Ovary (tissue), 9 donors: ENCODE data around the gene TOM1L2. TPM values are rescaled to one million over a fixed set of nuclear protein-coding genes. Genes with fewer than 3 reads are reported as not detected.

Experiments used
- DNase-seq, 5 donors: peaks; one replicate each; pipeline ENCODE4 v3.0.0-alpha.2; 2019 to 2020
- H3K27ac ChIP-seq, 2 donors: fragments of 200-600 bp; one replicate each; pipeline versions ENCODE4 v1.5.1 to v1.8.0; 2019 to 2022
- H3K27me3 ChIP-seq: fragments of 200-600 bp; one replicate; pipeline ENCODE4 v1.8.0; 2022
- H3K36me3 ChIP-seq: fragments of 200-600 bp; sonication (generic); one replicate; pipeline ENCODE4 v1.5.1; 2019
- H3K4me1 ChIP-seq: one replicate; pipeline ENCODE4 v1.8.1; 2013; ENCODE audit warnings: mild to moderate bottlenecking, moderate library complexity; ENCODE audit not compliant: insufficient read depth
- H3K4me3 ChIP-seq: fragments of 200-600 bp; sonication (generic); one replicate; pipeline ENCODE4 v1.5.1; 2017
- H3K9me3 ChIP-seq, 2 donors: fragments of 200-600 bp in 1 of 2; sonication (generic) in 1 of 2; one replicate each; pipeline versions ENCODE4 v1.5.1 to v1.8.1; 2013 to 2019; ENCODE audit warnings: mild to moderate bottlenecking in 1 of 2, moderate library complexity in 1 of 2
- CTCF ChIP-seq, 3 donors: fragments of 450-650 bp in 2 of 3; fragments of 200-600 bp in 1 of 3; IDR thresholded peaks; one replicate each; pipeline versions ENCODE4 v1.5.1 to v1.8.0; 2016 to 2022; ENCODE audit warnings: antibody characterized with exemption in 3 of 3, mild to moderate bottlenecking in 1 of 3
- EP300 ChIP-seq: sonication (generic); formaldehyde crosslinking; IDR thresholded peaks from one replicate; pipeline ENCODE4 v1.6.1; 2017; ENCODE audit warnings: antibody characterized with exemption
- POLR2A ChIP-seq: fragments of 450-650 bp; IDR thresholded peaks from one replicate; pipeline ENCODE4 v1.6.1; 2017; ENCODE audit warnings: antibody characterized with exemption, mild to moderate bottlenecking, moderate library complexity
- WGBS, 3 donors: extraction: QIAGEN DNeasy Blood & Tissue Kit in 1 of 3; methylation state at CpG; one replicate each; pipeline versions ENCODE4 v1.1.5 to v1.1.7; 2013 to 2017; 5-methylcytosine and 5-hydroxymethylcytosine counted together
- intact Hi-C, 4 donors: fragments of 100-400 bp; cut with DNase I; formaldehyde crosslinking; loops; one replicate each; pipeline versions ENCODE4 v1.11.0 to v1.15.1; 2022 to 2023
- polyA plus RNA-seq, 2 donors: library from polyadenylated mRNA; stranded (reverse); fragments of 200-250 nt in 1 of 2; fragments of 350-450 nt in 1 of 2; fragmentation: Illumina TruSeq in 1 of 2; extraction: RNeasy Lipid Tissue Mini Kit (QIAGEN cat#74804) in 1 of 2; gene quantifications; one replicate each; pipeline ENCODE4 v1.2.3, GENCODE V29; 2013 to 2014
- total RNA-seq, 7 donors: library from RNA; depleted of rRNA in 2 of 7; stranded (reverse); fragments of >200 nt in 2 of 7; fragmentation: NEBNext Ultra II Directional in 3 of 7; extraction: Animal tissue kit (Norgen Biotek cat#: 25700) in 3 of 7; gene quantifications; one replicate each; pipeline versions ENCODE4 v1.1.0 to v1.2.4, GENCODE V29; 2016 to 2023
- donor health status: DM: no; HTN: no; CAD: no; lungs with moderate emphysema.
- donor health status: DM: no; HTN: no; CAD: no.
- donor health status: Bipolar disorder and iron deficiency.
- donor health status: DM: yes; HTN: yes; CAD: no.
- donor health status: DM: no; HTN: no; CAD: no.
- donor health status: DM: yes; HTN: yes; CAD: no.

TOM1L2 gene
- total and polyA plus RNA-seq, 9 donors, result 25.6 to 62.5 (median 45.9) TPM

DNA sequence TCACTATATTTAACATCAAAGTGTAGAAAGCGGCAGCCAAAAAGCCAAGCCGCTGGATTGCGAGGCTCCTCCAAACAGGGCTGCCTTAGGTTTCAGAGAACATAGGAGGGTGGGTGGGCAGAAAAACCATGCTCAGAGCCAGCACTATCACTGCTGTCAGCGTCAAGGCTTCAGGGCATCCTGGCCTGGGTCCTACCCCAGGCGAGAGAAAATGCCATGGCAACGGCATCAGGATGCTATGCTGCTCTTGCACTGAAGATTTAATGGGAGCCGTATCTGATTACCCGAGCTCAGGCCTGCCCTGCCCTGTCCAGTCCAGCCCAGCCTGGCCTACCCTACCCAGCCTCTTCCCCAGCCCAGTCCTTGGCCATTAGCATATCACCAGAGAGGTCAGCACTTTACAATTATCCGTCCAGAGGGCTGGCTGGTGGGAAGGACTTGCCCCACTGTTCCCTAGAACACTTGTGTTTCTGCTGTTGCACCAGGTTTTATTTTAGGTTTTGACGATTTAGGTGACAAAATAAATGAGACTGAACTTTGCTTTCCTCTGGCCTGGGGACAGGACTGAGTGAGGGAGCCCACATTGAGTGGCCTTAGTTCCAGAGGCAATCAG is 61.1 kb downstream of the TOM1L2 start:
- DNase-seq, result no peak
- H3K4me3 ChIP-seq, result no peak overlapping the region
- WGBS, 3 donors, result 75 to 88% (median 84%) methylated on average over 10 of the region's 10 CpGs
- H3K9me3 ChIP-seq, result no peaks in the 10 kb centered on the region
- no peaks in the 10 kb centered on the region for H3K27me3 ChIP-seq
- intact Hi-C loops, result loop anchor here in 1 of 4 donors (10.0 kb wide), 1 partner anchor 46 kb away; no protein-coding TSS in a partner anchor
- H3K27ac ChIP-seq, result no peak overlapping the region
- H3K36me3 ChIP-seq, result no peaks in the 10 kb centered on the region
- peaks cover 14% of the 10 kb centered on the region for H3K4me1 ChIP-seq
- TF ChIP-seq CTCF (IDR thresholded peaks at IDR 0.05), result no peak
- TF ChIP-seq POLR2A, result no peak
- no peak for TF ChIP-seq EP300

- Histone ChIP-seq H3K27me3 (no peaks in the 10 kb centered on the region), H3K27ac (no peak overlapping the region), H3K9me3 (no peaks in the 10 kb centered on the region), H3K4me3 (no peak overlapping the region), H3K4me1 (peaks cover 14% of the 10 kb centered on the region), H3K36me3 (no peaks in the 10 kb centered on the region)
- 65 to 83% (median 65%) methylated on average over 4 of the region's 4 CpGs for WGBS, 3 donors
- no peak for DNase-seq
- intact Hi-C loops, result loop anchor here in 1 of 4 donors (10.0 kb wide), 1 partner anchor 45 kb away; no protein-coding TSS in a partner anchor
- no peak for TF ChIP-seq POLR2A
- TF ChIP-seq EP300, result no peak
- no peak for TF ChIP-seq CTCF (IDR thresholded peaks at IDR 0.05)
Observed at GRCh38 chr17:17910060-17910459, 62.1 kb downstream of the TOM1L2 start.

GRCh38 chr17:17909078-17909477 is 63.1 kb downstream of the TOM1L2 start:
- intact Hi-C loops, result no loop called here
- H3K27ac ChIP-seq, result no peak overlapping the region
- 86 to 93% (median 90%) methylated on average over 5 of the region's 5 CpGs for whole genome bisulfite sequencing, 3 donors
- H3K4me3 ChIP-seq, result no peak overlapping the region
- H3K36me3 ChIP-seq, result no peaks in the 10 kb centered on the region
- DNase-seq, result no peak
- no peaks in the 10 kb centered on the region for H3K9me3 ChIP-seq
- no peaks in the 10 kb centered on the region for H3K27me3 ChIP-seq
- H3K4me1 ChIP-seq, result peaks cover 13% of the 10 kb centered on the region
- TF ChIP-seq EP300, result no peak
- no peak for TF ChIP-seq CTCF (IDR thresholded peaks at IDR 0.05)
- TF ChIP-seq POLR2A, result no peak

GRCh38 chr17:17907469-17907868 is 64.7 kb downstream of the TOM1L2 start:
- WGBS, 3 donors, result 54 to 70% (median 70%) methylated on average over 4 of the region's 4 CpGs
- Histone ChIP-seq H3K27ac (no peak overlapping the region), H3K9me3 (no peaks in the 10 kb centered on the region), H3K4me3 (no peak overlapping the region), H3K36me3 (no peaks in the 10 kb centered on the region), H3K27me3 (no peaks in the 10 kb centered on the region), H3K4me1 (peaks cover 10% of the 10 kb centered on the region)
- intact Hi-C loops, result no loop called here
- TF ChIP-seq CTCF (IDR thresholded peaks at IDR 0.05) (no peak), EP300 (no peak), POLR2A (no peak)
- no peak for DNase-seq
